ENCODE measurements around the gene ABCD2. TPM values are rescaled to one million over a fixed set of nuclear protein-coding genes. Genes with fewer than 3 reads are reported as not detected.

The ABCD2 gene
- total RNA-seq, 1 experiment from 2014 or later: not detected

- H2AFZ ChIP-seq (ENCODE audit: low read length): no peak overlapping the region
- H3K9ac ChIP-seq (ENCODE audit: extremely low read depth, insufficient read length, low read length): no peak overlapping the region
- H3K14ac ChIP-seq (ENCODE audit: insufficient read depth, low read length): no peak overlapping the region
- no peak overlapping the region for H2BK12ac ChIP-seq (ENCODE audit: insufficient read length, low read depth, low read length)
- H3K4me1 Mint-ChIP-seq: 0 out of 4 replicates have a peak, but pooled peaks cover 0 to 3% of the 10 kb centered on the region in 2 experiments
- peaks cover 43% of the 10 kb centered on the region for H3K27me3 Mint-ChIP-seq (ENCODE audit: low read depth)
- H3K4me3 Mint-ChIP-seq: no peak overlapping the region
- H3K56ac ChIP-seq (ENCODE audit: insufficient read length, low read depth, low read length): no peak overlapping the region
- no peak overlapping the region for H3K4me2 ChIP-seq (ENCODE audit: insufficient read depth, insufficient read length, low read length)
- no peaks in the 10 kb centered on the region for H3K27me3 ChIP-seq (ENCODE audit: insufficient read depth, low read length)
- H3K79me1 ChIP-seq (ENCODE audit: insufficient read depth, low read depth, low read length, poor library complexity, severe bottlenecking): no peaks in the 10 kb centered on the region
- H4K8ac ChIP-seq (replicated peaks; ENCODE audit: insufficient read length, low read depth, low read length): no peak overlapping the region
- no peak overlapping the region for H2BK15ac ChIP-seq (ENCODE audit: low read depth, low read length)
- no peaks in the 10 kb centered on the region for H3K23me2 ChIP-seq (ENCODE audit: insufficient read length, low read depth, low read length, poor library complexity, severe bottlenecking)
- no peaks in the 10 kb centered on the region; a peak in 1 of 7 replicates for H3K36me3 Mint-ChIP-seq (ENCODE audit: insufficient read depth in 1 of 3, low read depth in 3 of 3)
- DNase-seq: no peak
- no peak overlapping the region for H2BK120ac ChIP-seq (ENCODE audit: low read depth, low read length, poor library complexity, severe bottlenecking)
- no peak overlapping the region for H3K18ac ChIP-seq (ENCODE audit: insufficient read length, low read depth, low read length)
- H3K27ac Mint-ChIP-seq: peak overlapping the region in 1 of 3 experiments; percentile 42; a peak in 1 of 7 replicates
- H3K23ac ChIP-seq (ENCODE audit: insufficient read length, low read depth, low read length): no peak overlapping the region
- H2AK5ac ChIP-seq (ENCODE audit: insufficient read length, low read length): no peak overlapping the region
- no peak overlapping the region for H3K4ac ChIP-seq (ENCODE audit: low read depth, low read length)
- H4K20me1 ChIP-seq (ENCODE audit: control insufficient read depth, insufficient read depth, insufficient read length): no peaks in the 10 kb centered on the region
- H3K9me3 ChIP-seq (ENCODE audit: control insufficient read depth, low read depth, low read length): no peaks in the 10 kb centered on the region
- H3T11ph ChIP-seq (ENCODE audit: low read length): no peak overlapping the region
- H3K79me2 ChIP-seq (ENCODE audit: insufficient read depth, low read length): no peaks in the 10 kb centered on the region
- no peaks in the 10 kb centered on the region for H3K4me1 ChIP-seq (ENCODE audit: insufficient read depth, low read length)
- H3K9me3 Mint-ChIP-seq: peaks cover 2 to 3% of the 10 kb centered on the region in 2 experiments; a peak in 2 of 5 replicates
- H4K5ac ChIP-seq (ENCODE audit: insufficient read length, low read depth, low read length): no peak overlapping the region
- TF ChIP-seq CTCF (conservative IDR thresholded peaks at IDR 0.05): no peak
- WGBS (ENCODE audit: extremely low coverage, insufficient read length, low lambda C conversion rate): no CpG with 5 or more reads among the region's 2 CpGs
- no peak overlapping the region for H2BK5ac ChIP-seq (ENCODE audit: insufficient read length, low read length)
- no peak overlapping the region for H3K27ac ChIP-seq (ENCODE audit: insufficient read length, low read depth, low read length)
- H4K91ac ChIP-seq (ENCODE audit: insufficient read length, low read depth, low read length): no peak overlapping the region
- no peak overlapping the region for H2BK20ac ChIP-seq (ENCODE audit: low read depth, low read length, poor library complexity, severe bottlenecking)
These were observed 40.5 kb upstream of the ABCD2 start for GRCh38 chr12:39660101-39660500.

Measured in H9 (cell line).